ENCODE data around the gene SEC11A.

DNA sequence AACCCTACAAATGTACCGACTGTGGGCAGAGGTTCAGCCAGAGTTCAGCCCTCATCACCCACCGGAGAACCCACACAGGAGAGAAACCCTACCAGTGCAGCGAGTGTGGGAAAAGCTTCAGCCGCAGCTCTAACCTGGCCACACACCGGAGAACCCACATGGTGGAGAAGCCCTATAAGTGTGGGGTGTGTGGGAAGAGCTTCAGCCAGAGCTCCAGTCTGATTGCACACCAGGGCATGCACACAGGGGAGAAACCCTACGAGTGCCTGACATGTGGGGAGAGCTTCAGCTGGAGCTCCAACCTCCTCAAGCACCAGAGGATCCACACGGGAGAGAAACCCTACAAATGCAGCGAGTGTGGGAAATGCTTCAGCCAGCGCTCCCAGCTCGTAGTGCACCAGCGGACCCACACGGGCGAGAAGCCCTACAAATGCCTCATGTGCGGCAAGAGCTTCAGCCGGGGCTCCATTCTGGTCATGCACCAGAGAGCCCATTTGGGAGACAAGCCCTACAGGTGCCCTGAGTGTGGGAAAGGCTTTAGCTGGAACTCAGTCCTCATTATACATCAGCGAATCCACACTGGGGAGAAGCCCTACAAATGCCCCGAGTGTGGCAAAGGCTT lies 94.5 kb downstream of the SEC11A start:
- TF ChIP-seq, protein P1, sequence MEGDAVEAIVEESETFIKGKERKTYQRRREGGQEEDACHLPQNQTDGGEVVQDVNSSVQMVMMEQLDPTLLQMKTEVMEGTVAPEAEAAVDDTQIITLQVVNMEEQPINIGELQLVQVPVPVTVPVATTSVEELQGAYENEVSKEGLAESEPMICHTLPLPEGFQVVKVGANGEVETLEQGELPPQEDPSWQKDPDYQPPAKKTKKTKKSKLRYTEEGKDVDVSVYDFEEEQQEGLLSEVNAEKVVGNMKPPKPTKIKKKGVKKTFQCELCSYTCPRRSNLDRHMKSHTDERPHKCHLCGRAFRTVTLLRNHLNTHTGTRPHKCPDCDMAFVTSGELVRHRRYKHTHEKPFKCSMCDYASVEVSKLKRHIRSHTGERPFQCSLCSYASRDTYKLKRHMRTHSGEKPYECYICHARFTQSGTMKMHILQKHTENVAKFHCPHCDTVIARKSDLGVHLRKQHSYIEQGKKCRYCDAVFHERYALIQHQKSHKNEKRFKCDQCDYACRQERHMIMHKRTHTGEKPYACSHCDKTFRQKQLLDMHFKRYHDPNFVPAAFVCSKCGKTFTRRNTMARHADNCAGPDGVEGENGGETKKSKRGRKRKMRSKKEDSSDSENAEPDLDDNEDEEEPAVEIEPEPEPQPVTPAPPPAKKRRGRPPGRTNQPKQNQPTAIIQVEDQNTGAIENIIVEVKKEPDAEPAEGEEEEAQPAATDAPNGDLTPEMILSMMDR (IDR thresholded peaks at IDR 0.05), result no peak
- TF ChIP-seq EZH2 (IDR thresholded peaks at IDR 0.05; ENCODE audit: borderline replicate concordance, insufficient read depth, low read depth, low read length, poor library complexity, severe bottlenecking), result no peak
